HEK293 (cell line): ENCODE results near the gene TUBE1.

Experiments
- ATF2 ChIP-seq: fragments of 450-650 bp; formaldehyde crosslinking; IDR thresholded peaks from 2 replicates; pipeline ENCODE4 v1.5.1; 2016; ENCODE audit warnings: missing biosample characterization, missing genetic modification characterization, low read depth
- GLI2 ChIP-seq: fragments of 450-650 bp; formaldehyde crosslinking; IDR thresholded peaks from 2 replicates; pipeline ENCODE4; 2017; ENCODE audit warnings: missing biosample characterization, missing genetic modification characterization, low read depth, borderline replicate concordance
- KLF17 ChIP-seq: fragments of 450-650 bp; formaldehyde crosslinking; IDR thresholded peaks from 2 replicates; pipeline ENCODE4 v1.5.1; 2016; ENCODE audit warnings: missing biosample characterization, missing genetic modification characterization
- MEIS1 ChIP-seq: sonication (generic); formaldehyde crosslinking; IDR thresholded peaks from 2 replicates; pipeline ENCODE4 v1.8.1; 2022; ENCODE audit warnings: missing genetic modification reagents, mild to moderate bottlenecking, borderline replicate concordance
- PRDM4 ChIP-seq: fragments of 450-650 bp; formaldehyde crosslinking; IDR thresholded peaks from 2 replicates; pipeline ENCODE4 v1.5.1; 2017; ENCODE audit warnings: missing biosample characterization, missing genetic modification characterization
- SP3 ChIP-seq: fragments of 450-650 bp; formaldehyde crosslinking; IDR thresholded peaks from 2 replicates; pipeline ENCODE4 v1.5.1; 2016; ENCODE audit warnings: missing biosample characterization, missing genetic modification characterization
- SP7 ChIP-seq: fragments of 450-650 bp; formaldehyde crosslinking; IDR thresholded peaks from 2 replicates; pipeline ENCODE4 v1.5.1; 2016; ENCODE audit warnings: missing biosample characterization, missing genetic modification characterization
- ZFP41 ChIP-seq: fragments of 450-650 bp; formaldehyde crosslinking; IDR thresholded peaks from 2 replicates; pipeline ENCODE4 v1.5.1; 2016; ENCODE audit warnings: missing biosample characterization, missing genetic modification characterization, borderline replicate concordance
- ZNF10 ChIP-seq: fragments of 450-650 bp; formaldehyde crosslinking; IDR thresholded peaks from 2 replicates; pipeline ENCODE4 v1.5.1; 2017; ENCODE audit warnings: missing biosample characterization, missing genetic modification characterization
- ZNF121 ChIP-seq: fragments of 450-650 bp; formaldehyde crosslinking; IDR thresholded peaks from 2 replicates; pipeline ENCODE4 v1.5.1; 2016; ENCODE audit warnings: missing biosample characterization, missing genetic modification characterization
- ZNF132 ChIP-seq: fragments of 450-650 bp; formaldehyde crosslinking; IDR thresholded peaks from 2 replicates; pipeline ENCODE4 v1.5.1; 2017; ENCODE audit warnings: missing biosample characterization, missing genetic modification characterization, borderline replicate concordance
- ZNF174 ChIP-seq: fragments of 450-650 bp; formaldehyde crosslinking; IDR thresholded peaks from 2 replicates; pipeline ENCODE4 v1.5.0; 2017; ENCODE audit warnings: missing biosample characterization, mild to moderate bottlenecking, missing genetic modification characterization
- ZNF18 ChIP-seq: fragments of 450-650 bp; formaldehyde crosslinking; IDR thresholded peaks from 2 replicates; pipeline ENCODE4 v1.5.1; 2016; ENCODE audit warnings: missing biosample characterization, missing genetic modification characterization
- ZNF2 ChIP-seq: fragments of 450-650 bp; formaldehyde crosslinking; IDR thresholded peaks from 2 replicates; pipeline ENCODE4 v1.5.1; 2016; ENCODE audit warnings: missing biosample characterization, missing genetic modification characterization
- ZNF274 ChIP-seq, 2 experiments: fragments of 200-500 bp in 1 of 2; fragments of 450-650 bp in 1 of 2; sonication (Bioruptor generic) in 1 of 2; formaldehyde crosslinking in 1 of 2; IDR thresholded peaks; 2 replicates each; pipeline versions ENCODE4 v1.5.1 to v1.6.1; 2014 to 2016; ENCODE audit warnings: borderline replicate concordance in 1 of 2, inconsistent platforms in 1 of 2, low read length in 1 of 2, missing biosample characterization in 1 of 2, missing genetic modification characterization in 1 of 2
- ZNF311 ChIP-seq: fragments of 450-650 bp; formaldehyde crosslinking; IDR thresholded peaks from 2 replicates; pipeline ENCODE4 v1.5.1; 2017; ENCODE audit warnings: missing biosample characterization, missing genetic modification characterization, borderline replicate concordance
- ZNF341 ChIP-seq: fragments of 450-650 bp; formaldehyde crosslinking; IDR thresholded peaks from 2 replicates; pipeline ENCODE4; 2016; ENCODE audit warnings: low read depth, missing biosample characterization, missing genetic modification characterization
- ZNF366 ChIP-seq: fragments of 450-650 bp; formaldehyde crosslinking; conservative IDR thresholded peaks from 2 replicates; pipeline ENCODE4 v1.5.1; 2016; ENCODE audit warnings: missing biosample characterization, missing genetic modification characterization
- ZNF391 ChIP-seq: fragments of 450-650 bp; formaldehyde crosslinking; IDR thresholded peaks from 2 replicates; pipeline ENCODE4 v1.5.1; 2016; ENCODE audit warnings: low read depth, missing biosample characterization, missing genetic modification characterization, borderline replicate concordance
- ZNF473 ChIP-seq: fragments of 450-650 bp; formaldehyde crosslinking; IDR thresholded peaks from 2 replicates; pipeline ENCODE4 v1.5.1; 2017; ENCODE audit warnings: missing biosample characterization, missing genetic modification characterization
- ZNF518A ChIP-seq: fragments of 450-650 bp; formaldehyde crosslinking; conservative IDR thresholded peaks from 2 replicates; pipeline ENCODE4 v1.5.1; 2016; ENCODE audit warnings: low read depth, missing biosample characterization, missing genetic modification characterization
- ZNF530 ChIP-seq: fragments of 450-650 bp; formaldehyde crosslinking; IDR thresholded peaks from 2 replicates; pipeline ENCODE4 v1.5.1; 2016; ENCODE audit warnings: low read depth, missing biosample characterization, missing genetic modification characterization
- ZNF571 ChIP-seq: fragments of 450-650 bp; formaldehyde crosslinking; IDR thresholded peaks from 2 replicates; pipeline ENCODE4 v1.5.0; 2017; ENCODE audit warnings: missing biosample characterization, missing genetic modification characterization
- ZNF670 ChIP-seq: fragments of 450-650 bp; formaldehyde crosslinking; IDR thresholded peaks from 2 replicates; pipeline ENCODE4 v1.5.1; 2016; ENCODE audit warnings: missing biosample characterization, missing genetic modification characterization, low read depth
- ZNF768 ChIP-seq: fragments of 450-650 bp; formaldehyde crosslinking; IDR thresholded peaks from 2 replicates; pipeline ENCODE4 v1.5.1; 2018; ENCODE audit warnings: missing biosample characterization, mild to moderate bottlenecking, missing genetic modification characterization

Gene TUBE1

GRCh38 chr6:112043032-112044007, 44.0 kb downstream of the TUBE1 start (continued):
- TF ChIP-seq ZNF18 (tag by site-specific recombination) (no peak), ZNF174 (no peak), GLI2 (tag by site-specific recombination) (no peak), ATF2 (tag by site-specific recombination) (no peak), KLF17 (tag by site-specific recombination) (no peak), ZNF274 (IDR thresholded peaks at IDR 0.05; ENCODE audit: low read length) (no peak), ZNF274 (tag by site-specific recombination; IDR thresholded peaks at IDR 0.05; ENCODE audit: borderline replicate concordance) (no peak), ZNF670 (tag by site-specific recombination) (no peak), ZNF768 (no peak), ZNF10 (0 out of 2 replicates have a peak, but pooled peaks have one; percentile 7), ZNF2 (tag by site-specific recombination) (peak; percentile 83), ZNF311 (no peak), ZNF530 (tag by site-specific recombination) (no peak), SP7 (tag by site-specific recombination) (peak; percentile 36; the same call in 1 of the 2 replicates), ZNF518A (tag by site-specific recombination) (peak; percentile 59), ZNF341 (no peak), ZFP41 (tag by site-specific recombination) (no peak), ZNF473 (tag by site-specific recombination) (no peak), ZNF121 (no peak), ZNF366 (tag by site-specific recombination) (peak; percentile 49; the same call in 1 of the 2 replicates), ZNF571 (no peak), ZNF132 (tag by site-specific recombination) (no peak), ZNF391 (tag by site-specific recombination) (no peak), SP3 (tag by site-specific recombination) (peak; percentile 21; the same call in 1 of the 2 replicates), MEIS1 (CRISPR knock-in tag) (no peak), PRDM4 (tag by site-specific recombination) (no peak)
